A172 (cell line): Measurements from ENCODE around the gene TUBGCP4. TPM values are rescaled to one million over a fixed set of nuclear protein-coding genes. Genes with fewer than 3 reads are reported as not detected.

Experiments used
- total RNA-seq: library from RNA; depleted of rRNA; stranded (reverse); fragments of >200 nt; shearing (Covaris generic); gene quantifications from 2 replicates; pipeline ENCODE4 v1.2.3, GENCODE V29; 2014; rRNA removed

TUBGCP4 gene
- total RNA-seq, 1 experiment from 2014 or later = 9.0 TPM

Other genes starting within 250 kb of the TUBGCP4 start
- 23.4 and 39.2 TPM in 2 replicates for gene TMEM62, start 237.5 kb upstream of the TUBGCP4 start, total RNA-seq
- gene CCNDBP1, start 185.7 kb upstream of the TUBGCP4 start, total RNA-seq = 90.6 and 92.1 TPM in 2 replicates
- gene EPB42, start 150.1 kb upstream of the TUBGCP4 start, total RNA-seq = not detected in 2 replicates
- 0.14 TPM in 1 of 2 replicates, not detected in the other for gene TGM5, start 104.2 kb upstream of the TUBGCP4 start, total RNA-seq
- not detected in 2 replicates for gene TGM7, start 68.8 kb upstream of the TUBGCP4 start, total RNA-seq
- gene LCMT2, start 40.5 kb upstream of the TUBGCP4 start, total RNA-seq = 10.2 and 17.7 TPM in 2 replicates
- gene ZSCAN29, start 58 bp upstream of the TUBGCP4 start, total RNA-seq = 3.4 and 6.6 TPM in 2 replicates
- 42.3 and 43.7 TPM in 2 replicates for gene TP53BP1, start 122.1 kb downstream of the TUBGCP4 start, total RNA-seq
- gene MAP1A, start 146.5 kb downstream of the TUBGCP4 start, total RNA-seq = 45.0 and 53.1 TPM in 2 replicates
- 5.5 and 11.8 TPM in 2 replicates for gene PPIP5K1, start 219.1 kb downstream of the TUBGCP4 start, total RNA-seq
- not detected in 2 replicates for gene CKMT1B, start 222.9 kb downstream of the TUBGCP4 start, total RNA-seq
- gene STRC, start 247.7 kb downstream of the TUBGCP4 start, total RNA-seq = not detected in 2 replicates